HG03442 (cell line): Measurements from ENCODE around the gene TTC23.

Experiments used
- ATAC-seq: cut with Tn5 transposase; IDR thresholded peaks from one replicate; pipeline ENCODE4 v1.9.1; 2021; ENCODE audit warnings: mild to moderate bottlenecking, moderate library complexity; ENCODE audit not compliant: unreplicated experiment

The TTC23 gene

GRCh38 chr15:99165956-99166689, 83.3 kb downstream of the TTC23 start:
- ATAC-seq: no peak

- no peak for ATAC-seq
Measured at GRCh38 chr15:99165020-99165790, 84.2 kb downstream of the TTC23 start.

DNA sequence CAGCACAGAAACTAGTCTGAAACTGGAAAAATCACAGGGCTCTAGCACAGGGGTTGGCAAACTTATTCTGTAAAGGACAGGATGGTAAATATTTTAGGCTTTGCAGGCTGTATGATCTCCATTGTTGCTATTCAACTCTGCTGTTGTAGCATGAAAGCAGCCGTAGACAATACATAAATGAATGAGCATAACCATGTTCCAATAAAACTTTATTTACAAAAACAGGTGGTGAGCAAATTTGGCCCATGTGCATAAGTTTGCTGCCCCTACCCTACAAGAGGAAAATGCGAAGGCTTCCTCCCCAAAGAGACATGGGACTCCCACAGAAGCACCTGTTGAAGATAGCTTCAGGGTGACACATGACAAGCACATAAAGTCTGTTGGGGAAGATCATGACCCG, 85.3 kb downstream of the TTC23 start:
- ATAC-seq: no peak

DNA sequence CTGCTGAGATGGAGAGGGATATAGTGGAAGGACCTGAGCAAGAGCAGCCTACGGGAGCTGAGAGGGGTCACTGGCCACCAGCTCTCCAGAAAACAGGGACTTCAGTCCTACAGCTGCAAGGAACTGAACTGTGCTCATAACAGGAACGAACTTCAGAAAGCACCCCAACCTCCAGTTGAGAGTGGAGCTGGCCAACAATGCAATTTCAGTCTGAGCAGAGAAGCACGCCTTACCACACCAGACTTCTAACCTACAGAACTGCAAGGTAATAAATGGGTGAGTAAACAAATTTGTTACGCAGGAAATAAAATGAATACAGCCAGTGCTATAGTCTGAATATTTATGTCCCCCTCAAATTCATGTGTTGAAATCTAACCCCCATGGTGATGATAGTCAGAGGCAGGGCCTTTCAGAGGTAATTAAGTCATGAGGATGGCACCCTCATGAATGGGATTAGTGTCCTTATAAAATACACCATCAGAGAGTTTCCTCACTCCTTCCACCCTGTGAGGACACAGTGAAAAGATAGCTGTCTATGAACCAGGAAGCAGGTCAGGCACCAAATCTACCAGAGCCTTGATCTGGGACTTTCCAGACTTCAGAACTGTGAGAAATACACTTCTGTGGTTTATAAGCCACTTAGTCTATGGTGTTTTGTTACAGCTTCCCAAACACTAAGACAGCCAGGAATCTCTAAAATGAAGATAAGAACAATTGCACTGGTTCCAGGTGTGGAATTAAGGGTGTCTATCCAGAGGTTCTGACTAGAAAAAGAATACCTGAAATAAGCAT, 85.9 kb downstream of the TTC23 start:
- ATAC-seq: no peak

GRCh38 chr15:99158626-99159412, 90.6 kb downstream of the TTC23 start:
- ATAC-seq: no peak

- no peak for ATAC-seq
Measured at GRCh38 chr15:99157456-99157855, 91.9 kb downstream of the TTC23 start.

GRCh38 chr15:99155961-99156443, 93.4 kb downstream of the TTC23 start:
- ATAC-seq: no peak

DNA sequence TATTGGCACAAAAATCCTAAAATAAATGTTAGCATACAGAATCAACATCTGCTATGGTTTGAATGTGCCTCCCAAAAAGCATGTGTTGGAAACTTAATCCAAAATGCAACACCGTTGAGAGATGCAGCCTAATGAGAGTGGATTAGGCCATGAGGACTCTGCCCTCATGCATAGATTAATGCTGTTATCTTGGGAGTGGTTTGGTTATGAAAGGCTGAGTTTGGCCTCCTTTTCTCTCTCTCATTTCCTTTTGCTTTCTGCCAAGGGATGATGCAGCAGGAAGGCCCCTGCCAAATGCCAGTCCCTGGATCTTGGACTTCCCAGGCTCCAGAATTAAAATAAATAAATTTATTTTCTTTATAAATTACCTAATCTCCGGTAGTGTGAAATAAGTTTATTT, 95.1 kb downstream of the TTC23 start:
- no peak for ATAC-seq

- no peak for ATAC-seq
Measured at GRCh38 chr15:99153026-99153535, 96.3 kb downstream of the TTC23 start.

DNA sequence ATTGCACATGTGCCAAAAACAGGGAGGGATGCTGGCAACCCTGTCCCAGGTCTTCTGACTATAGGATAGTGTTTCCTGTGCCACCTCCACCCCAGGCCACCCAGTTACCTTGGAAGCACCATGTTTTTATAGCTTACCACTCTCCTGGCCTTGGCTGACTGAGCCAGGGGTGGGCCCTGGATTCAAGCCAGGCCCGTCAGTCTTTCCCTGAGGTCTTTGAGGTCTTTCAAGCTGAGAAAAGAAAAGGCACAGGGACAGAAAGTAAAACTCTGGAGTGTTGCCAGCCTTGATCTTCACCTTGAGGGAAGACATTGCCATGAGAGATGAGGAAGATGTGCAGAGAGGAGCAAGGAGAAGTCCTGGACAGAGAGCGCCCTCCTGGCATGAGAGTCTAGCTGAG, 98.2 kb downstream of the TTC23 start:
- ATAC-seq: no peak

GRCh38 chr15:99149366-99149765, 100.0 kb downstream of the TTC23 start:
- no peak for ATAC-seq

GRCh38 chr15:99148851-99149276, 100.5 kb downstream of the TTC23 start:
- no peak for ATAC-seq

DNA sequence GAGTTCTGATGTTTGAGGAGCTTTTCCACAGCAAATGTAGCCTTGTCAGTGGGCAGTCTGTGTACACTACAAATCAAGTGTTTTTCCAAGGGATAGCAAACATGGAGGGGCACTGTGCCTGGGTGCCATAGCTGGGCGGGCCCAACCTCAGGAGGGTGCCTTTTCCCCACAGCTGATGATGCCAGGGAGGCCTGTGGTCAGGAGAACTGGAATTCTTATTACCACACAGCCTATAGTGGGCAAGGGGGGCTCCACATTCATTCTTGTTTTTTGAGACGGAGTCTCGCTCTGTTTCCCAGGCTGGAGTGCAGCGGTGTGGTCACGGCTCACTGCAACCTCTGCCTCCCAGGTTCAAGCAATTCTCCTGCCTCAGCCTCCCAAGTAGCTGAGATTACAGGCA, 102.7 kb downstream of the TTC23 start:
- no peak for ATAC-seq

DNA sequence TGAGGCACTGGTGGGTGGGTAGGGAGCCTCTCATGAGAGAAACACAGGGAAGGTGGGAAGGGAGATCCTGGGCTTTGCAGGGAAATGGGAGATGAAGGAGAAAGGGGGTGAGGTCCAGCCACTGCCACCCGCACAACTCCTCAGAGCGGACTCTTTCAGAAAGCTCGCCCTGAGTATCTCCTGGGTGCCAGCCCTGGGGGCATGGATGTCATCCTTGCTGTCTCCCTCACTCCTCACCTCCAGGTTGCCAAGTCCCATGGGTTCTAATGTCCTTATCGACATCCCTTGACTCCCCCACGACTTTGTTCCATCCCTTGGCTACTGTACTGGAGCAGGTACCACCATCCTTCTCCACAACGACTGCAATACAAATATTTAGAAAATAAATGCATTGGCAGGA, 103.6 kb downstream of the TTC23 start:
- no peak for ATAC-seq

GRCh38 chr15:99145005-99145404, 104.4 kb downstream of the TTC23 start:
- no peak for ATAC-seq

- no peak for ATAC-seq
Measured at GRCh38 chr15:99143655-99144610, 105.4 kb downstream of the TTC23 start.

- no peak for ATAC-seq
Measured at GRCh38 chr15:99143242-99143641, 106.1 kb downstream of the TTC23 start.

- no peak for ATAC-seq
Measured at GRCh38 chr15:99142562-99142961, 106.8 kb downstream of the TTC23 start.

DNA sequence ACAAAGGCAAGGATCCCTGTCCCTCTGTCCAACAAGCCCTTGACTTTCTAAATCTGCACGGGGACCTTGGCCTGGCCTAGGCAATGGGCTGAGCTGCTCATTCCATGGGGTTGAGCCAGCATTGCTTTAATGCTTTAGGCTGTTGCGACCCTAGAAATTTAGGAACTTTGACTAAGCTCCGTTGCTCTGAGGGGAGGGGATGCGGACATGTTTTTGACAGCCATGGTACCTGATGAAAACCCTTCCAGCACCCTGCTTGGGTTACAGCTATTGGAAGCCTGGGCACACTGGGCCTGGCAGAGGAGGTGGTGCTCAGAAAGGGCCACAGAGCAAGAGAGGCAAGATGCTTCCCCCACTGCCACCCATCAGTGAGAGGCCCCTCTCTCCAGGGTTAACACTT, 107.4 kb downstream of the TTC23 start:
- no peak for ATAC-seq
